ENCODE measurements around the gene LRSAM1.

Gene LRSAM1

DNA sequence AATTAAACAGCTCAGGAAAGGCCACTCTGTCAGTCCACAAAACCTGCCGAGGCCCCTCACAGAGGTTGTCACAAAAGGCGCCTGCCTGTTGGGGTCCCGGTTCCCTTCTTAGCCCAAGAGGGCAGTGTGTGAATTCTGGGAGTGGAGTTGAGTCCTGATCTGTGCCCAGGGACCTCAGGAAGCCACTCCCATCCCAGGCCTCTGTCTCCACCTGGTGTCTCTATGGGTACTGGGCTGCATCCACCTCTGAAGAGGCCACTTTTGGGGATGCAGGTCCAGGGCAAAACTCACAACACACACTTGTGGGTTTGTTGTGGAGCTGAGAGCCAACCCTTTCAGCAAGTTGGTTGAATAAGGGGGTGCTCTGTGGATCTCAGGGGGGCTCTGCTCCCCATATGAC is 86.5 kb downstream of the LRSAM1 start:
- no peak for DNase-seq

DNA sequence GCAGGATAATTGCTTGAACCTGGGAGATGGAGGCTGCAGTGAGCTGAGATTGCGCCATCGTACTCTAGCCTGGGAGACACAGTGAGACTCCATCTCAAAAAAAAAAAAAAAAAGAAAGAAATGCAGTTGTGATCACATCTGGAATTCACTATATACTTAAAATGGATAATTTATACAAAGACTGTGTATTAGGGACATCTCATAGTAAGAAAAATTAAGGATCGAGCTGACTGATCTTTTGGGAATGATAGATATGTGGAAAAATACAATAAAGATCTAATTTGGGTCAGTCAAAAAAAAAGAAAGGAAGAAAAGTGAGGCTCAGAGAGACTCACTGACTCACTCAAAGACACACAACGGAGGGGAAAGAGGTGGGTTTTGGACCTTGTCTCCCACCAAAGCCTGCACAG is 87.5 kb downstream of the LRSAM1 start:
- DNase-seq, result no peak

DNA sequence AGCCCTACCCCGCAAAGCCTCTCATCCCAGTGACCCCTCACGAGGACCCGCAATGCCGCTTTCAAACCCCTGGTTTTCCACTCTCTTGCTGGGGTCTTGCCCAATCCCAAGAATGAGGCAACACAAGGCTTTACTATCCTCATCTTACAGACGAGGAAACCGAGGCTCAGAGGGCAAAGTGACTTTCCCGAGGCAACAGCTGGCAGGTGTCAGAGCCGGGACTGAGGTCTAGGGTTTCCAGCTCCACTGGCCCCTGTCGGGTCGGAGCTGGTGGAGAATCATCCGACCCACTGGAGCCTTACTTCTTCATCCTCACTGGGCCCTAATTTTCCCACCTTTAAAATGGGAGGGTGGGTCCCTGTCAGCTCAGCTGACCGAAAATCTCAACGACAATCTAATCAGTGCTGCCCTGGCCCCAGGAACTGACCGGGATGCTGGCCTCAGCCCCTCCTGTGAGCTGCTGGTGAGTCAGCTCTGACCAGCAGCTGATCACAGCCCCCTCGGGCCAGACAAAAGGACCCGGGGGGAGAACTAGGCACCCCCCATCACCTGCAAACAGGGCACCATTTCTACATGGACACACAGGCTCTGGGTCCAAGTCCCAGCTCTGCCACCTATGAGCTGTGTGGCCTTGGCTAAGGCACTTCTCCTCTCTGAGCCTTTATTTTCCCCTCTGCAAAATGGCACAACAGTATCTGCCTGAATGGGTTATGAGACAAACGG is 88.1 kb downstream of the LRSAM1 start:
- DNase-seq, result no peak

DNA sequence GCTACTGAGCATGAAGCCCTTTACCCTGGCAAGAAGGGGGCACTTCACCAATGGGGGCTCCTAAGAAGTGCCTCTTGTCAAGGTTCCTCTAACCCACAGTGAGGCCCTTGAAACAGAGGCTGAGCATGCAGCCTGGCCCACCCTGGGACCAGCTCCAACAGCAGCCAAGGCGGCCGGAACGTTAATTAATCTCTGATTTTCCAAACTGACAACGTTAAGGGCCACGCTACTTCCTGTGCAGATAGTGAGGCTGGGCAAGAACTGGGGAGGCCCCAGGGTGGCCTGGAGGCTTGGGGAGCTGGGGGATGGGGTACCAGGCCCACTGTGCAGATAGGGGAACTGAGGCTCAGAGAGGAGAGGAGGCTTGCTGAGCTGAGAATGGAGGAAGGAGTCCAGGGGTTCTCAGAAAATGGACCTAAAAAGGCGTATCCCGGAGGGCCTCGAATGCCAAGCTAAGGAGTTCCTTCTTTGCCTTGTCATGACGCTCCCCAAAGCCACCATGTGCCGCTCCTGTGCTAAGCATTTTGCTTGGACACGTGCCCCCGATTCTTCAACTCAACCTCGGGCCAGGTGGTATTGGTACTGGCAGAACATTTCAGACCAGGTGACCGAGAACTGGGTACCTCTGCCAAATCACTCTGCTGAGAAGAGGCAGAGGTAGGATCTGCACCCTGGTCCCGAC is 88.8 kb downstream of the LRSAM1 start:
- no peak for DNase-seq

DNA sequence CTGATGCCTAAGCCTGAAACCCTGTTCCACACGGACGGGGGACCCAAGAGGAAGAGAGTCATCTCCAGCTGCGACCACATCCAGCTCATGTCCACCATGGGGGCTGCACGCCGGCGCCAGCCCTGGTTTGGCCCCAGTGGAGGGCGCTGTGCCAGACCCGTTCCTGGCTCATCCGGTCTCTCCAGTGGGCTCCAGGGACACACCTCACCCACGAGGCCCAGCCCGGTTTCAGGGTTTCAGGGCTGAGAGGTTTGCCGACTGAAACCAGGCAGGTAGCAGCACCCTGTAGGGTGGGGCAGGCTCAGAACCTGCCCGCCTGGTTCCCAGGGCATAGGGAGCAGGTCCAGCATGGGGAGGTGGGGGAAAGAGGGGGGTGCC is 89.3 kb downstream of the LRSAM1 start:
- DNase-seq, result no peak

DNA sequence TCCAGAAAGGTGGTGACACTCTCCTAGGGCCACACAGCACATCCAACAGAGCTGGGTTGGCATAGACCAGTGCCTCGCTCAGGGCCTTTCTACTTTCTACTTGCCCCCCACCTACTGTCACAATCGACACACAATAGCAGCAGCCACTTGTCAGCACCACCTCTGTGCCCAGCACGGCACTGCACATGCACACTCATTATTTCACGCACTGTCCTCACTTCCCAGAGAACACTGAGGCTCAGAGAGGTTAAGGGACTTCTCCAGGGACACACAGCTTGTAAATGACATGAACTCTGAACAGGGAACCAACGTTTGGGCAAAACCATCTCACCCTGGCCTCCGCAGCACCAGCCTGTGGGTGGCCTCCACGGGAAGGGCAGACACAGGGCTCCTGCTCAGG is 89.9 kb downstream of the LRSAM1 start:
- DNase-seq, result no peak

DNA sequence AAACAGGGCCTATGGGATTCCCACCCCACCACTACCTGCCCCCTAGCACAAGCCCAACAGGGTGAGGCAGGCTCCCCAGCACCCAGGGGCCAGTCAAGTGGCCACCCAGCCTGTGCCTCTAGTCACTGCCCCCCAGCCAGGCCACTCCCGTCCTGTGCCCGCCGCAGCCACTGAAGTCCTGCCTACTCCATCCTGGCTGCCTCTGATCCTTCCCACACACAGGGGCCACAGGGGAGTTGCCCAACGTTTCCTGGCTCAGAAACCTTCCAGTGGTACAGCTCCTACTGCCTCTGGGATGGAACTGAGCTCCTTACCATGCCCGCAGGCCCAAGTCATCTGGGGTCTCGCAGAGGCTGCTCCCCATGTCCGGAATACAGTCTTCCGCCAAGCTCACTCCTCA is 90.6 kb downstream of the LRSAM1 start:
- no peak for DNase-seq

DNA sequence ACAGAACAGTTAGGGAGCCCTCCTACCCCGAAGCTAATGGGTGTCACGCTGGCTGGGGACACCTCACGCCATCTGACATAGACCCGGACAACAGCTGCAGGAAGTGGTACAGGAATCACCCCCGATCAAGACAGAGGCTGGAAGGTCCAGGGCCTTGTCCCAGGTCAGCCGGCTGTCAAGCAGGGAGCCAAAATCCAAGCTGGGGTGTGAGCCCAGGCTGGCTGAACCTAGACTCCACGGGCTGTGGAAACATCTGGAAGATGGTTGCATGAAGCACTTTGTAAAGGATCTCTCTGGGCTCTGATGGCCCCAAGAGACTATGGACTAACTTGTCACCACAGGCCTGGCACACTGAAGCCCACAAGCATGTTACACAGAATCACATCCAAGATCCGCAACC is 91.9 kb downstream of the LRSAM1 start:
- DNase-seq, result no peak

DNA sequence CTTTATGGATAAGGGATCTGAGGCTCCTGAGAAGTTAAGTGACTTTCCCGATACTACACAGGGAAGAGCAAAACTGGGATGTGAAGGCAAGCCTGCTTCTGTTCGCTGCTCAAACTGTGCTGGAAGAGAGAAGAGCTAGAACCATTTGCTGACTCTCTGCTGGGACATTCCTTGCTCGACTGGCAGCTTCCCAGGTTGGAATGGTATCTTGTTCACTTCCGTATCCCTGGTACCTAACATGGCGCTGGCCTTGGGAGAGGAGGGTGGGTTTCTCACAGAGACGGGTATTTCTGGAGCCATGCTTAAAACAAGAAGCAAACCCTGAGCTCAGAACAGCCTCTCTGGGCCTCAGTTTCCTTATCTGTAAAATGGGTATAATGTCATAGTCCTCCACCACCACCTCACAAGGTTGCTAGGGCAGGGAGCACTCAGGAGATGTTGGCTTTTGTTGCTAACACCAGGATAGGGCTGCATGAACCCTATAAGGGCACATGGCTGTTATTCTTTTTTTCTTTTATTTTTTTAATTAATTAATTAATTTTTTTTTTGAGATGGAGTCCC is 92.7 kb downstream of the LRSAM1 start:
- no peak for DNase-seq

DNA sequence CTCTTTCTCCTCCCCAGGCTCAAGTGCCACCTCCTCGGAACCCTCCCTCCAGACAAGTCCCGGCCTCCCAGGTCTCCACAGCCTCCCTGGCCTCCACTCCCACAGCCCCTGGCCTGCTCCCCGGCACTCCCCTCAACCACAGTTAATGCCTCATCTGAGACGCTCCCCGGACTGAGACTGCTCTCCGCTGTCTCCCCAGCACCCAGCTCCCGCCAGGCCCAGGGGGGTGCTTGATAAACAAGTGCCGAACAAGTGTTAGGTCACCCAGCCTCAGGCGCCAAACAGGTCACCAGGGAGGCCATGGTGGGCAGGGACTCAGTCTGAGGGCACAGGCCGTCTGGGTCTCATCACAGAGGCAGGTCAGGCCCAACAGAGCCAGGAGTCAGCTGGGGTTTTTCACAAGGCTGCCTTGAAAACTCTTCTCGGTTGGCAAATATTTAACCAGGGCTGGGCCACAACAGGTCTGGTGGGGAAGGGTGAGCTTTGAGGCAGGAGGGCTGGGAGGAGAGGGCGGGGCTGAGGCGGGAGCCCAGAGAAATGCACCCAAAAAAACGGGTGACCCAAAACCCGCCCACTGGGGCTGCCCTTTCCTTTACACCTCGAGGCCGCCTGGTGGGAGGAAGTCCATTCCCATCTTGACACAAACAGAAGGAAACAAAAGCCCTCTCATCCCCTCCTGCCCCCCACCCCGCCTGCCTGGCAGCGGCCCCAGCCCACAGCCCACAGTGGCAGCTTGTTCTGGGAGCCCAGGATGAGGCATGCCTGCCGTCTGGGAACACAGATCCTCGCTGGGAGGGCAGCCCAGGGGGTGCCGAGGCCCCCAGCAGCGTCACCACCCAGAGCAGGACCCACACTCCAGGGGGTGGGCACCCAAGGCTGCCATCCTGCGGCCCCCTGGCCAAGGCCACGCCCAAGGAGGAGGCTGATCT is 94.2 kb downstream of the LRSAM1 start:
- DNase-seq, result peak; percentile 81

DNA sequence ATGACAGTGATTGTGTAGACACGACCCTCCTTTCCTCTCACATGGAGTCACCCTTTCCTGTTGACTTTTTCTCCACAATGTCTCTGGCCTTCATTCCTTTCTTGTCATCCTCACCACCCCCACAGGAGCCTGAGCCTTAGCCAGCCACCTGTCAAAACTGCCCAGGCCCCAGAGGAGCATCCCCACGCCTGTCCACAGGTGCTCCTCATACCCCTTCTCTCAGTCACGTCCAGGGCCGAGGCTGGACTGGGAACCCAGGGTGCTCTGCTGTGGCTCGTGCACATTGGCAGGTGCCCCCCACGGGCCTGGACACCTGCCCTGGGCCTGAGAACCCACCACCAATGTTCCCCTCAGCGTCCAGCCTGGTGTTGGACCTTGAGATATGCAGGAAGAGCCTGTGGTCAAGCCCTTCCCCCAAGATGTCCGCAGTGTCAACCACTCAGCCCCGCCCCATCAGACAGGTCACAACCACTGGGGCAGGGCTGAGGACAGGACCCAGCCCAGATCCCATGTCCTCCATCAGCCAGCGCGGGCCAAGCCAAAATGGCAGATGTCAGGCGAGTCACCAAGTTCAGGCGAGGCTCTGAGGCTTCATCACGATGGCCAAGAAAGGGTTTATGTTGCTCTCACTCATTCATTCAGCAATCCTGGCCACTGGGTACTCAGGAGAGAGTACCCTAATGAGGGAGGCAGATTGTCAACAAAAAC is 95.0 kb downstream of the LRSAM1 start:
- no peak for DNase-seq

DNA sequence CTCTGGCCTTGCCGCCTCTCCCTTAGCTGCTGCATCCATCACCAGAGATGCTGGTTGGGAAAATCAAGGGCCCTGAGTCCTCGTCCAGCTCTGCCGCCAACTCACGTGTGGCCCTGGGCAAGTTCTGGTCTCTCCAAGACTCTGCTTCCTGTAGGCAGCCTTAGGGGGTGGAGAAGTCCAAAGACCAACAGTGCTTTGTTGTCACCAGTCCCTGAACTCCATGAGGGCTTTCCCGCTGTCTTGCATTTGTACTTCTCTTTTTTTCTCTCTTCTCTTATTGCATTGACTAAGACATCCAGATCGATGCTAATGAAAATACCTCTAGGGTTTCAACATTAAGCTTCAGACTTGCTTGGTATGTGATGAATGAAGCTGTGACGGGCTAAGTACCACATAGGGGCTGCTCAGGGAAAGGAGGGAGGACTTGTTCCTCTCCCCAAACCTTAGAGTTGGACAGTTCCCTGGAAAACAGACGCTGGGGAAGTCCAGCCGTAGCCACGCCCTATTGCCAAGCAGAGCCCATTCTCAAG is 97.1 kb downstream of the LRSAM1 start:
- no peak for DNase-seq

DNA sequence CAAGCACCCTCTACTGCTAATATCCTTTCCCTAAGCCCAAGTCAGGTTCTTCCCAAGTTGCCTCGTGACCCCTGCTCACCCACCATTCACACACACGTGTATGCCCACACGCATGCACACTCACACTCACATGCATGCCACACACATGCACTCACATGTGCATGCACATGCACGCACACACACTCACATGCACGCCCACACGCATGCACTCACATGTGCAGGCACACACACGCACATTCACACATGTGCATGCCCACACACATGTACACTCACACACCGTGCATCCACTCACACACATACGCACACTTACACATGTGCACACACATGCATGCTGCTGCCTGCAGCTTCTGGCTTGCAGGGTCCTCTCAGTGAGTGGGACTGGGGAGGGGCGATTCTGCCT is 97.9 kb downstream of the LRSAM1 start:
- DNase-seq, result no peak

DNA sequence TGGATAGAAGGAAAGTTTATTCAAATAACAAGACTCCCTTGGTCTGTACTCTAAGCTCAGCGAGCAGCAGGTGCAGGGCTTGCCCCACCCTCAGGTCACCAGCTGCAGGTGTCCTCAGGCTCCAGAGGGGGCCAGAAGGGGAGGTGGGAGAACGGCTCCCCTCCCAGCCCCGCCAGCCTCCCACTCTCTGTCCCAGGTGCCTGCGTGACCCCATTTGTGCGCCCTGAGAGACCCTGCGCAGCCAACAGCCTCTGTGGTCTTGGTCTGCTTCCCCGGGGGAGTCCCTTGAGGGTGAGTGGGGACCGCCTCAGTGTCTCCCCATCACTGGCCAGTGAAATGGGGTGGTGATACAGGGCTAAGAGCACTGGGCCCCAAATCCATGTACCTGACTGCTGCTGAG is 98.4 kb downstream of the LRSAM1 start:
- DNase-seq, result no peak

DNA sequence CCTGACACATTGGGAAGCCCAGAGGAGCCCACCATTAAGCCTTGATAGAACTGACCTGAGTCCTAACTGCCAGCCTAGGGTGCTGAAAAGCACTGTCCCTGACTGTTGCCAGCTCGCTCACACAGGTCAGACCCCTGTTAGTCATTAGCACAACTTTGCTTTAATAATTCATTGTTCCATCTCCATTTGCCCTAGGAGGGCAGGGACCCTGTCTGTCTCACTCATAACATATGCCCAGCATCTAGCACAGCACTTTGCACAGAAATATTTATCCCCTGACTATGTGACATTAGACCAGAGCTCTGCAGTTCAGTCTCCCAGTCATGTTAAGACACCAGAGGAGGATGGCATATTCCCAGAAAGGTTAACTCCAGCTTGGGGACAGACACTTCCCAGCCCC is 99.0 kb downstream of the LRSAM1 start:
- no peak for DNase-seq

DNA sequence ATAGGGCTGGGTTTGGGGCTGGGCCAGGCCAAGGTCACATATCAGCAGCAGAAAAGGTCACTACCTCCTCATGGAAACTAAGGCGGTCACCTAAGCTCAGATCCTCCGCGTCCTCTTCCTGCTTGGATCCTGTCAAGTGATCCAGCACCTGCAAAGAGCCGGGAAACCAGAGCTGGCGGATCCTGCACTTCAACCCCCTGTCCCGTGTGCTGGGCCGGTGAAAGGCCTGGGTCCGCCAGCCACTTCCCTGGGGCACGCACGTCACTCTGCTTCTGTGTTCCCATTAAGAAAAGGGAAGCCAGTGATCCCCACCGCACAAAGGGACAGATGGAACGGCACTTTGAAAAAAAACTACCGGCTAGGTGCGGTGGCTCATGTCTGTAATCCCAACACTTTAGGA is 99.4 kb downstream of the LRSAM1 start:
- DNase-seq, result no peak
